Measurements from ENCODE around the gene OBSCN. TPM values are rescaled to one million over a fixed set of nuclear protein-coding genes. Genes with fewer than 3 reads are reported as not detected.

Gene OBSCN
- total and polyA plus RNA-seq, 2 of the 4 experiments (the other 2 are of a cell fraction) = 4.1 to 9.5 TPM

- Histone ChIP-seq H2BK120ac (ENCODE audit: low read depth, low read length) (no peak overlapping the region), H3K4me1 (ENCODE audit: control insufficient read depth, insufficient read depth, low read length) (peaks cover 1% of the 10 kb centered on the region), H3K14ac (replicated peaks; ENCODE audit: low read depth, low read length) (no peak overlapping the region), H4K91ac (ENCODE audit: insufficient read depth, low read depth, low read length) (no peak overlapping the region), H2BK15ac (ENCODE audit: low read depth, low read length) (no peak overlapping the region), H3K4ac (ENCODE audit: low read depth, low read length) (no peak overlapping the region), H2AFZ (replicated peaks; ENCODE audit: low read length, poor library complexity) (no peak overlapping the region), H3K27ac (ENCODE audit: insufficient read depth, low read length) (no peak overlapping the region), H3K56ac (ENCODE audit: extremely low read depth, insufficient read depth, low read length) (no peak overlapping the region), H3K79me1 (ENCODE audit: low read depth in 1 of 2, low read length in 2 of 2) (peaks cover 7% of the 10 kb centered on the region in 2 experiments; a peak in 3 of 4 replicates), H3K27me3 (ENCODE audit: control insufficient read depth, insufficient read depth, low read length) (no peaks in the 10 kb centered on the region), H3K4me2 (ENCODE audit: low read depth, low read length) (no peak overlapping the region), H3K9ac (ENCODE audit: low read depth, low read length) (no peak overlapping the region), H3K9me1 (ENCODE audit: insufficient read depth, low read length) (peaks cover 1% of the 10 kb centered on the region; the same call in 1 of the 2 replicates), H3K36me3 (ENCODE audit: control insufficient read depth, insufficient read depth, low read length) (peaks cover 9% of the 10 kb centered on the region), H2AK9ac (replicated peaks; ENCODE audit: low read depth, low read length, poor library complexity) (no peak overlapping the region), H3K4me3 (ENCODE audit: insufficient read depth, low read depth, low read length) (no peak overlapping the region), H3K18ac (ENCODE audit: low read depth, low read length) (no peak overlapping the region), H2BK5ac (ENCODE audit: low read depth, low read length, poor library complexity, severe bottlenecking) (no peak overlapping the region), H3K9me3 (ENCODE audit: control insufficient read depth, insufficient read depth, low read length) (no peaks in the 10 kb centered on the region), H4K20me1 (ENCODE audit: insufficient read depth, low read length) (no peaks in the 10 kb centered on the region; the same call in 1 of the 2 replicates), H2BK20ac (ENCODE audit: low read depth, low read length) (no peak overlapping the region), H4K8ac (ENCODE audit: low read depth in 2 of 2, low read length in 2 of 2) (no peak overlapping the region), H2AK5ac (ENCODE audit: low read depth, low read length) (no peak overlapping the region), H4K5ac (ENCODE audit: low read depth, low read length) (no peak overlapping the region), H3K23ac (ENCODE audit: low read depth, low read length) (no peak overlapping the region)
- in situ Hi-C loops (cut with MboI; ENCODE audit: low sequenced_read_pairs) = no loop called here
- BruUV-seq (replicated peaks) = no TSS peak
- CTCF ChIA-PET = no interaction called here
- TF ChIP-seq CEBPB (IDR thresholded peaks at IDR 0.05; ENCODE audit: low read depth, low read length) (no peak), MXI1 (IDR thresholded peaks at IDR 0.05; ENCODE audit: borderline replicate concordance, low read depth, low read length) (no peak), POLR2A (IDR thresholded peaks at IDR 0.05; ENCODE audit: low read depth, low read length) (no peak), NFE2L2 (IDR thresholded peaks at IDR 0.05; ENCODE audit: low read depth, low read length) (no peak), MAZ (IDR thresholded peaks at IDR 0.05; ENCODE audit: borderline replicate concordance, low read depth, low read length) (no peak), RFX5 (IDR thresholded peaks at IDR 0.05; ENCODE audit: low read depth, low read length) (no peak)
- dilution Hi-C loops (cut with HindIII; ENCODE audit: low sequenced_read_pairs, unreplicated experiment) = no loop called here
- DNase-seq (no peak), ATAC-seq (ENCODE audit: low read depth) (no peak)
- POLR2A ChIA-PET (ENCODE audit: unreplicated experiment) = no interaction called here
- intact Hi-C loops (cut with micrococcal nuclease) = no loop called here
- no CpG with 5 or more reads among the region's 1 CpG for WGBS, 2 experiments (ENCODE audit: extremely low coverage in 2 of 2, insufficient read length in 1 of 2)
Measured at GRCh38 chr1:228233136-228233535, 25.3 kb downstream of the OBSCN start.
